GM18508 (cell line): ENCODE results near the gene OR1I1.

Source experiments
- ATAC-seq: cut with Tn5 transposase; IDR thresholded peaks from one replicate; pipeline ENCODE4 v1.9.1; 2021; ENCODE audit warnings: moderate number of reproducible peaks; ENCODE audit not compliant: insufficient read depth, unreplicated experiment

Gene OR1I1

GRCh38 chr19:15115762-15116615 lies 34.0 kb downstream of the OR1I1 start:
- ATAC-seq = no peak

DNA sequence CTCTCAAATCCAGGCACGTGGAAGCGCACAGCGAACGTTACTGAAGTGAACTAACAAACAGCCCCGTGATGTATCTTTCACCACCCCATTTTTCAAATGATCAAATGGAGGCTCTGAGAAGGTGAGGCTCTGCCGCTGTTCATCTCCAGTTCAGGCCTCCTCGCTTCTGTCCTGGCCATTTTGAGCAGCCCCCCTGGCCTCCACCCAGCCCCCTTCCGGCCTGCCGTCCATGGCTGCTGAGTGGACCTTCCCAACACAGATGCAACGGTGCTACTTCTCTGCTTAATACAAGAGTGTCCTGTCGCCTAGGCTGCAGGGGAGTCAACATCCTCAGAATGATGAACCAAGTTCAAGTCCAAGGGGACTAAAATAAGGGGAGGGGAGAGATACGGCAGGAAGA lies 34.8 kb downstream of the OR1I1 start:
- ATAC-seq = no peak

DNA sequence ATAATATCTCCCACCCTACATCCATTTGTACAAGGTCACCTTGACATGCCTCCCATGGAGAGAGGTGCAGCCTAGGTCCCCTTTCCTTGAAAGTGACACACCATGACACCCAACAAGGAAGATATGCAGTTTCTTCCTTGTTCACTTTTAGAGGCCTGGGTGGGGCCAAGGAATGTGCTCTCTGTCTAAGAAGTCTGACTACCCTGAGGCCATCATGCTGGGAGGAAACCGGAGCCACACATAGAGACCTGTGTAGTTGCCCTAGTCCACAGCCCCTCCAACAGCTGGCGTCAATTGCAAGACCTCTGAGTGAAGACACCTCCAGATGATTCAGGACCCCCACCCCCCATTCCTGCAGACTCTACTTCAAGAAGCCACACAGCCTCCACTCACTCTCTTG lies 36.2 kb downstream of the OR1I1 start:
- no peak for ATAC-seq

GRCh38 chr19:15118789-15119494 lies 36.9 kb downstream of the OR1I1 start:
- ATAC-seq = no peak

DNA sequence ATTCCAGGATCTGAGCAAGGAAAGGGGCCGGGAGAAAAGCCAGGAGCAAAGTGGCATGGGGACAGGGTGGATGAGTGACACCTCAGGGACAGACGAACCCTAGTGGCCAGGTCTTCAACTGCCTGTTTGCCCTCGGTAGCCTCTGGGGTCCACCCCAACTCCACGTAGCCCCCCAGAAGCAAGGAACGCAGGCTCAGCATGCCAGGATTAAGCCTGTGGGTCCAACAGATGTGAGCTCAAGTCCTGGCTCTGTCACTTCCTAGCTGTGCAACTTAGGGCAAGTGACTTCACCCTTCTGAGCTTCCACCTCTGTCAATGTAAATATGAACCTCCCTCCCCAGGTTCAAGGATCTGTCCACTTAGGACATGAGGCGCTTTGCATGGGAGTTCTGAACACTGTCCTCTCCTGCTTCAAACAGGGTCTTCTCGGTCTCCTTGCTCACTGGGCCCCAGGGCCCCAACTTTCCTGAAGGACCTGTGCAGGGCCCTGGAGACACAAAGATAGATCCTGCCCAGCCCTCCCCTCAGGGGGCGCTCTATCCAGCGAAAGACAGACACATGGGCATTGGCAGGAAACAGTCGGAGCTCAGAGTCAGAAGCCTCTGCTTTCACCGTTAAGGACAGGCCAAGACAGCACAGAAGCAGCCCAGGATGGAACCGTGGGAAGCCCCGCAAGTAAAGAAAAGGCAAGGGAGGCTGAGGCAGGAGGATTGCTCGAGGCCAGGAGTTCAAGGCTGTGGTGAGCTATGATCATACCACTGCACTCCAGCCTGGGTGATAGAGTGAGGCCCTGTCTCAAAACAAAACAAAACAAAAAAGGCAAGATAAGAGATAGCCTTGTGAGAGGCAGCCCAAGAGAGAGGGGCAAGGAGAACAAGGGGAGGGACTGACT lies 38.4 kb downstream of the OR1I1 start:
- no peak for ATAC-seq

DNA sequence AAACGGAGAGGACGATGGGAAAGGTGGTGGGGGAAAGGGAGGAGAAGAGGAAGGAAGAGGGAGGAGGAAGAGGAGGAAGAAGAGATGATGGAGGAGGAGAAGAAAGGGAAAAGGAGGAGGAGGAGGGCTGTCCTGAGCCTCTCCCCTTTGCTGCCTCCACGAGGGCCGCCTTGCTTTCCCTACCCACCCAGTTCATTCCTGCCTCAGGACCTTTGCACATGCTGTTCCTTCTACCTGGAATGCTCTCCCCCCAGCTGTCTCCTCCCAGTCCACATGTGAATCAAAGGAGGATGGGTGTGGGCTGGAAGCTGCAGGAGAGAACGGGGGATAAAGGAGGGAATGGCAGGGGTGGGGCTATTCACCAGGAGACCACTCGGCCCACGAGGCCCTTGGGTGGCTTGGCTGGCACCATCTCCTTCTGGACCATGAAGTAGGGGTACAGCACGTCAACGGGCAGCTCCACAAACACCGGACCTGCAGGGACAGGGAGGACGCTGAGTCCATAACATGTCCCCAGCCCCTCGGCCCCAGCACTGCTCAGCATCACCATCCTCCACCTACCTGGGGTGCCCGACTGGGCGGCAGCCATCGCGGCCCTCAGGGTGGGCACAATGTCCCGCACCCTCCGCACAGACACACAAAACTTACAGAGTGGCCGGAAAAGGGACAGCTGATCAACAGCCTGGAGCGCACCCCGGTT lies 40.5 kb downstream of the OR1I1 start:
- no peak for ATAC-seq

GRCh38 chr19:15123031-15123890 lies 41.2 kb downstream of the OR1I1 start:
- ATAC-seq = no peak

DNA sequence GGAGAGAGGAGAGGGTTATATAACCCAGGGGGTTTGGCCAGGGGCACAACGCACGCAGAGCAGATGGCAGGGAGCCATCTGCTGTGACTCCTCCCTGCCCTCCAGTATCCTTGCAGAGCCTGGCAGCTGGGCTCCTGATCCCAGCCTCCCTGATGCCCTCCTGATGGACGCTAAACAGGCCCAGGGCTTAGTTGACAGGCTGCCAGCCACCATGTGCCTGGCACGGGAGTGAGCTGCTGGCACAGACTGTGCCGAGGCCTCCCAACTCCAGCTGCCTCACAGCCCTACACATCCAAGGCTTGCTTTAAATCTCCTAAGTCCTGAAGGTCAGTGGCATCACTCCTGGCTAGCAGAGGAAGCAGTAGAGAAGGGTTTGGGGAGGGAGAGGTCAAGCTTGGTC lies 41.9 kb downstream of the OR1I1 start:
- ATAC-seq = no peak

- no peak for ATAC-seq
Observed at GRCh38 chr19:15124572-15125231, 42.7 kb downstream of the OR1I1 start.

DNA sequence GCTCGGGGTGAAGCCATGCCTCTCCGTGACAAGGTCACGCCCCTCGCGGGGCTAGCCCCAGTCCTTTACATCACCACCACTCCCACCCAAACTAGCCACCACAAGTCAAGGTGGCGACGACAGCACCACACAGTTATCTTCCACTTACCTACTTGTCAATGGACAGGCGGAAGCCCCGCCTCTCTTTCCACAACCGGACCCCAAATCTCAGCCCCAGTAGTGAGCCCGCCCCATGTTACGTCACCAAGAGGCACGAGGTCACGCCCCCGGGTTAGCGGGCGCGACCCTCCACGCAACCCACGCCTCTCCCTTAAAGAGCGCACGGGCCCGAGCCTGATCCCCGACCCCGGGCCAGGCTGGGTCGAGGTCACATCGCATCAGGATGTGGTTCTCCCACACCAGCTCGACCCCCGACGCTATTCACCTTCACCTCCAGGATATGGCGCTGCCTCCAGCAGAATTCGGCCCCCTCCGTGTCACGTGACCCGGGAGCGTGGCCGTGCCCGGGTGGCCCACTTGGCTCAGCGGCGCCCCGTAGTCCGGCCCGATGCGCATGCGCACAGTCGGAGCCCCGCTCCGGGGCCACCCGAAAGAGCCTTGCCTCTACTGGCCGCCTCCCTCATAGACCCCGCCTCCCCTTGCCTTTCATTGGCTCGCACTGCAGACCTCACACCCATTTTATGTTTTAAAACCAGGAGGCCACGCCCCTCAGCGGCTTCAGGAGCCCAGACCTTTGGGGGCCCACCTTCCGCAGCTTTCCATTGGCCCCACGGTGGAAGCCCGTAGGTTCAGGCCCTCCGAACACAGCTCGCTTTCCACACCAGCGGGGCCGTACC lies 43.4 kb downstream of the OR1I1 start:
- ATAC-seq = peak; percentile 59

DNA sequence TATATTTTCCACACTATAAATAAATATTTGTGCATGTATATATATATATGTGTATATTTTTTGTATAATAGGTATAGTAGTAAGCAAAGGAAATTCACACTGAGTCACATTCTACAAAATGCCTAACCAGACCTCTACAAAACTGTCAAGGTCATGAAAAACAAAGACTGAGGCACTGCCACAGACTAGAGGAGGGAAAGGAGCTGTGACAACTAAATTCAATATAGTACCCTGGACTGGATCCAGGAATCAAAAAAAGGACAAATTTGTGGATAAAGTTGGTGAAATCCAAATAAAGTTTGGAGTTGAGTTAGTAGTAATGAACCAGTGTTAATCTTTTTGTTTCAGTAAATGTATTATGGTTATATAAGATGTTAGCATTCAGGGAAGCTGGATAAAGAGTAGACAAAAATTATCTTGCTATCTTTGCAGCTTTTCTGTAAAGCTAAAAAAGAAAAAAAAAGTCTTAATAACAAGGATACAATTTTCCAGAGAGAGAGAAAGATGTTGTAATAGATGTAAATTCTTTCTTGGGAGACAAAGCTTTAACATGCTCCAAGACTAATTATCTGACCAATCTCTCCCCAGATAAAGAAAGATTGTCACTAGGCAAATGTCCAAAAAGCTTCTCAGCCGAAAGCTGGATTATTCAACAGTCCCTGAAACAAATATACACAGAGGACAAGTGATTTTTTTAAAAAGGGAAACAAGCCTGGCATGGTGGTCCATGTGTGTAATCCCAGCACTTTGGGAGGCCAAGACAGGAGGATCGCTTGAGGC lies 44.3 kb downstream of the OR1I1 start:
- no peak for ATAC-seq

DNA sequence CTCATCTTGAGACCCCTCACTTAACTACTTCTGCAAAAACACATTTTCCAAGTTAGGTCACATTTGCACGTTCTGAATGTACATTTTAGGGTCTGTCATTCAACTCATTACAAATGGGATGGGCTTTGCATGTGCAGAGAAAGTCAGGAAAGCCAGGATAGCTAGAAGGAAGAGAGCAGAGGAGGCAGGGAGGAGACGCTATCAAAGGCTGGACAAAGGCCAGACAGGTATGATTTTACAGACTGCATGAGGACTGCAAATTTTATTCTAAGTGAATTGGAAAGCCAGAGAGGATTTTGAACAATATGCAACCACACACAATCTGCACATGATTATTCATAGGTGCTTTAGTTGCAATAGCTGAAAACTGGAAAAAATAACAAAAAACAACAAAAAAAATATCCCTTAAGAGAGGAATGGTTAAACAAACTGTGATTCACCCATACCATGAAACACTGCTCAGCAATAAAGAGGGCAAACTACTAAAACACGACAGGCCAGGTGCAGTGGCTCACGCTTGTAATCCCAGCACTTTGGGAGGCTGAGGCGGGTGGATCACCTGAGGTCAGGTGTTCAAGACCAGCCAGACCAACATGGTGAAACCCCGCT lies 46.3 kb downstream of the OR1I1 start:
- ATAC-seq = no peak

DNA sequence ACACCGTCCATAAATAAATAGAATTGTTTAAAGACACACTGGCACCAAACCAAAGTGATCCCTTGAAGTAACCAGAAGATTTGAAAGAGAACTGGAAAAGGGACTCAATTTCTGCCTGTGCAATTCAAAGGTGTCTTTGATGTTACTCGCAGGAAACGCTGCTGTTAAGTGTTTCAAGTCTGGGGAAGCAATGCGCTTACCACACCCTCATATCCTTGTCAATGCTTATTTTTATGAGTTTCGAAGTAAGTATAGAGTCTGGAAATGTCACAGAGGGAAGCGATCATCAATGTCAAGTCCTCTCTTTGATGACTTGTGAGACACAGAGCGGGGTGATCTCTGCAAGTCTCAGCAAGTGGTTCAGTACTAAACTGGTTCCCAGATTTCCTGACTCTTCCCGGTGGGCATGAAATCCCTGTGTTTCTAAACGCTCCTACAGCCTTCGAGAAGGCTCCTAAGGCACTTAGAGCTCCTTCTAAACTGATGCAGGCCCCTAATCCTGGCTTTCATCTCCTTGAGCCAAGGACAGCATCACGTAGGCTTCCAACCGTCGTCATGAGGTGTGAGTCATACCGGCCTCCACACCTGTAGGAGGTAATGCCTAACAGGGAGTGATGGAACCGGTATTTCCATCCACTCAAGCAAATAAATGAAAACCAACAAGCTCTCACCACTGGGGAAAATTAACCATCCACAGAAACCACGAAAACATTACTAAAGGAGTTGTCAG lies 48.0 kb downstream of the OR1I1 start:
- no peak for ATAC-seq

- no peak for ATAC-seq
Observed at GRCh38 chr19:15136234-15136954, 54.4 kb downstream of the OR1I1 start.

GRCh38 chr19:15137777-15138176 lies 55.8 kb downstream of the OR1I1 start:
- ATAC-seq = no peak
